Right atrium auricular region (tissue), 2 donors: ENCODE data around the gene RUNX3. TPM values are rescaled to one million over a fixed set of nuclear protein-coding genes. Genes with fewer than 3 reads are reported as not detected.

ENCODE experiments used
- DNase-seq: peaks from one replicate; pipeline ENCODE4 v3.0.0-alpha.2; 2019; ENCODE audit warnings: low spot score
- H3K27ac ChIP-seq, 2 donors: fragments of 200-600 bp; sonication (generic); 1 replicate in 1 of 2; 2 replicates in 1 of 2; pipeline ENCODE4 v1.5.1; 2016 to 2019
- H3K27me3 ChIP-seq, 2 donors: fragments of 200-600 bp; sonication (generic); one replicate each; pipeline versions ENCODE4 v1.5.1 to v1.6.0; 2017 to 2019
- H3K36me3 ChIP-seq: fragments of 200-600 bp; sonication (generic); one replicate; pipeline ENCODE4 v1.5.1; 2016
- H3K4me1 ChIP-seq, 2 donors: fragments of 200-600 bp; sonication (generic); one replicate each; pipeline versions ENCODE4 v1.5.1 to v1.6.0; 2017 to 2019
- H3K4me3 ChIP-seq, 2 donors: fragments of 200-600 bp; sonication (generic); 1 replicate in 1 of 2; 2 replicates in 1 of 2; pipeline ENCODE4 v1.5.1; 2017 to 2019; ENCODE audit warnings: mild to moderate bottlenecking in 1 of 2, moderate library complexity in 1 of 2
- H3K9me3 ChIP-seq, 2 donors: fragments of 200-600 bp; sonication (generic); one replicate each; pipeline ENCODE4 v1.5.1; 2019
- total RNA-seq, 2 donors: library from RNA; depleted of rRNA; stranded (reverse); fragments of >200 nt; gene quantifications; one replicate each; pipeline ENCODE4 v1.1.0, GENCODE V29; 2016
- TF ChIP-seq, protein P1 (sequence below), 2 donors: fragments of 200-600 bp; sonication (generic); IDR thresholded peaks; one replicate each; pipeline ENCODE4 v1.5.1; 2019; ENCODE audit warnings: antibody characterized with exemption in 2 of 2

Gene RUNX3
- total RNA-seq, 2 donors from 2014 or later, result 0.48 to 2.3 TPM

DNA sequence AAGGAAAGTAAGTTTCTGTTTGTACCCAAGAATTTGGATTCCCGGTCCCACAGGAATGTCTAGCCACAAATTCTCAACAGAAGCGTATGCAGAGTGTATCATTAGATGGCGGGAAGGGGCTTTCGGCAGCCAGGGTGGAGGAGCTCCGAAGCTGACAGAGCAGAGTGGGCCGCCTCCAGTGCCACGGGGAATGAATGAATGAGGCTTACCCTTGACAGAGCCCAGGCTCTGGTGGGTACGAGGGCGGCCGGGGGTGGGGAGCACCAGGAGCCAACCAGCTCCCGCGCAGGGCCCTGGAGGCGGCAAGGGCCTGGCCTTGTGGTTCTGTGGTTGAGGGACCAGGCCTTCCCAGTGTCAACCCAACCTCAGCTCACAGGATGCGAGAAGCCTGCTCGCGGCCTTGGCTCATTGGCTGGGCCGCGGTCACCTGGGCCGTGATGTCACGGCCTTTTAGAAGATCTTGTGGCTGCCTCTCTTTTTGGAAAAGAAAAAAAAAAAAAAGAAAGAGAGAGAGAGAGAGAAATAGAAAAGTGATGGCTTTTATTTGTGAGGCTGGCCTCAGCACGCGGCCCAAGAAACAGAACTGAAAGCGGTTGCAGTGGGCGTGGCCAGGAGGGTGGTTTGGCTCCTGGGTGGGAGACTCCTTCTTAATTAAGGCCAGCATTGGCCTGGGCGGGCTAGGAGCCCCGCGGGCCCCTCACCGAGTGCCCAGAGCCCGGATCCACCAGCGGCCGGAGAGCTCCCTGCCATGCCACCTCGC, 34.9 kb upstream of the RUNX3 start:
- Histone ChIP-seq H3K9me3 (no peaks in the 10 kb centered on the region), H3K4me1 (no peaks in the 10 kb centered on the region), H3K27ac (no peak overlapping the region), H3K4me3 (no peak overlapping the region), H3K36me3 (no peaks in the 10 kb centered on the region), H3K27me3 (no peaks in the 10 kb centered on the region)
- DNase-seq, result no peak
- TF ChIP-seq, protein P1, sequence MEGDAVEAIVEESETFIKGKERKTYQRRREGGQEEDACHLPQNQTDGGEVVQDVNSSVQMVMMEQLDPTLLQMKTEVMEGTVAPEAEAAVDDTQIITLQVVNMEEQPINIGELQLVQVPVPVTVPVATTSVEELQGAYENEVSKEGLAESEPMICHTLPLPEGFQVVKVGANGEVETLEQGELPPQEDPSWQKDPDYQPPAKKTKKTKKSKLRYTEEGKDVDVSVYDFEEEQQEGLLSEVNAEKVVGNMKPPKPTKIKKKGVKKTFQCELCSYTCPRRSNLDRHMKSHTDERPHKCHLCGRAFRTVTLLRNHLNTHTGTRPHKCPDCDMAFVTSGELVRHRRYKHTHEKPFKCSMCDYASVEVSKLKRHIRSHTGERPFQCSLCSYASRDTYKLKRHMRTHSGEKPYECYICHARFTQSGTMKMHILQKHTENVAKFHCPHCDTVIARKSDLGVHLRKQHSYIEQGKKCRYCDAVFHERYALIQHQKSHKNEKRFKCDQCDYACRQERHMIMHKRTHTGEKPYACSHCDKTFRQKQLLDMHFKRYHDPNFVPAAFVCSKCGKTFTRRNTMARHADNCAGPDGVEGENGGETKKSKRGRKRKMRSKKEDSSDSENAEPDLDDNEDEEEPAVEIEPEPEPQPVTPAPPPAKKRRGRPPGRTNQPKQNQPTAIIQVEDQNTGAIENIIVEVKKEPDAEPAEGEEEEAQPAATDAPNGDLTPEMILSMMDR (IDR thresholded peaks at IDR 0.05), result no peak

DNA sequence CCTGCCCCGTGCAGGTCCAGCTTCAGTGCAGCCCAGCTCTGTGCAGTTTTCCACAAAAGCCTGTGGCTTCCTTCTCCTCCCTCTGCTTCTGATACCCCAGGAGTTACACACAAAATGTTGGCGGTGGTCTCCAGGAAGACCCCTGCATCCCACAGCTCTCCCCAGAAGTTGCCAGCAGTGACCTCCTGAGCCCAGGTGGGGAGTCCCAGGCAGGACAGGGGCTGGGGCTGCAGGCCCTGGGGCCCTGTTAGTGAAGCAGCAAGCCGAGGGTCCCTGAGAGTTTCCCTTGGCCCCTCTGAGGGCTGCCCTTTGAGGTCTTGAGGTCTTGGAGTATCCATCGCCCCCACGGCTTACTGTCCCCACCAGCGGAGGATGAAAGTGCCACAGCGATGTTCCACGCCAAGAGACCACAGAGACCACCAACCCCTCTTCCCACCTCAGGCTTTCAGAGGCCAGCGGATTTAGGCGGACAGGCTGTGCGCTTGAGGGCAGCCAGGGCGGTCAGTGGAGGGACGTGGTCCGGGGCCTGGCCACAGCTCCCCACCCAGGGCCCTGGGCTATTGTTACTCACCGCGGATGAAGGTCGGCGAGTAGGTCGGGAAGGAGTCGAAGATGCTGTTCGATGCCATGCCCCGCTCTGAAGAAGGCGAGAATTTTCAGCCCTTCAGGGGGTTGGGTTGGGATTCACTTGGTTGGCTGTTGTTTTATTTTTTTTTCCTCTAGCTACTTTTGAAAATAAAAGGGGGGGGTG, 34.0 kb upstream of the RUNX3 start:
- no peak for DNase-seq
- H3K4me3 ChIP-seq, result no peak overlapping the region
- H3K9me3 ChIP-seq, result no peaks in the 10 kb centered on the region
- H3K27ac ChIP-seq, result no peak overlapping the region
- H3K36me3 ChIP-seq, result no peaks in the 10 kb centered on the region
- H3K27me3 ChIP-seq, result no peaks in the 10 kb centered on the region
- no peaks in the 10 kb centered on the region for H3K4me1 ChIP-seq
- TF ChIP-seq, protein P1 (IDR thresholded peaks at IDR 0.05), result no peak

DNA sequence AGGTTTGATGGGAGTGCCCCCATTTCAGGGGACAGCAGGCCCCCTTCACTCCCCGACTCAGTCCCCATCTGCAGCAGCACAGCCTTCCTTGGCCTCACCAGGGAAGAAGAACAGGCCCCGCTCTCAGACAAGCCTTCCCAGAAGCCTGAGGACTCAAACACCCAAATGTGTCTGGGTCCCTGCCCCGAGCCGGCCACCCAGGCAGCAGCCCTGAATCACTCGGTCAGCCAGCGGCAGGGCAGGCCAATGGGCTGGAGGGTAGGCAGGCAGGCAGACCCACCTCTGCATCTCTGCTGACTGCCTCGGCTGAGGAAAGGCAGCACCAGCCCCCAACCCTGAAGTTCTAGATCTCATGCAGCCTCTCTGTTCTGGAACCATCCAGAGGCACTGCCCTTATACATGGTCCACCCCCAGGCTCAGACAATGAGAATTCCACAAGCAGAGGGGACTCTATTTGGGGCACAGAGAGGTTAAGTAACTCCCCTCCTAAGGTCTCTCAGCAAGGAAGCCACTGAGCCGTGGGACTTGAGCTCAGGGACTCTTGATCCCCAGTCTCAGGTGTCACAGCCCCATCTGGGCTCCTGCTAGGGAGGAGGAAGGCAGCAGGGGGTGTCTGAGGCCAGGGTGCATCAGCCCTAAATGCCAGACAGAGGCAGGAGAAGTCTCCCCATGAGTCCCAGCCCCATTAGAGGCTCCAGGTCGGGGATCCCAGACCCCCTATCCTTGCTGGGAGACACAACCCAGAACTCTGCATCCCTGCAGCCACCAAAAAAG, 33.2 kb upstream of the RUNX3 start:
- no peaks in the 10 kb centered on the region for H3K9me3 ChIP-seq
- TF ChIP-seq, protein P1 (IDR thresholded peaks at IDR 0.05), result no peak
- H3K4me1 ChIP-seq, result no peaks in the 10 kb centered on the region
- no peaks in the 10 kb centered on the region for H3K27me3 ChIP-seq
- no peak for DNase-seq
- H3K36me3 ChIP-seq, result no peaks in the 10 kb centered on the region
- H3K4me3 ChIP-seq, result no peak overlapping the region
- no peak overlapping the region for H3K27ac ChIP-seq

DNA sequence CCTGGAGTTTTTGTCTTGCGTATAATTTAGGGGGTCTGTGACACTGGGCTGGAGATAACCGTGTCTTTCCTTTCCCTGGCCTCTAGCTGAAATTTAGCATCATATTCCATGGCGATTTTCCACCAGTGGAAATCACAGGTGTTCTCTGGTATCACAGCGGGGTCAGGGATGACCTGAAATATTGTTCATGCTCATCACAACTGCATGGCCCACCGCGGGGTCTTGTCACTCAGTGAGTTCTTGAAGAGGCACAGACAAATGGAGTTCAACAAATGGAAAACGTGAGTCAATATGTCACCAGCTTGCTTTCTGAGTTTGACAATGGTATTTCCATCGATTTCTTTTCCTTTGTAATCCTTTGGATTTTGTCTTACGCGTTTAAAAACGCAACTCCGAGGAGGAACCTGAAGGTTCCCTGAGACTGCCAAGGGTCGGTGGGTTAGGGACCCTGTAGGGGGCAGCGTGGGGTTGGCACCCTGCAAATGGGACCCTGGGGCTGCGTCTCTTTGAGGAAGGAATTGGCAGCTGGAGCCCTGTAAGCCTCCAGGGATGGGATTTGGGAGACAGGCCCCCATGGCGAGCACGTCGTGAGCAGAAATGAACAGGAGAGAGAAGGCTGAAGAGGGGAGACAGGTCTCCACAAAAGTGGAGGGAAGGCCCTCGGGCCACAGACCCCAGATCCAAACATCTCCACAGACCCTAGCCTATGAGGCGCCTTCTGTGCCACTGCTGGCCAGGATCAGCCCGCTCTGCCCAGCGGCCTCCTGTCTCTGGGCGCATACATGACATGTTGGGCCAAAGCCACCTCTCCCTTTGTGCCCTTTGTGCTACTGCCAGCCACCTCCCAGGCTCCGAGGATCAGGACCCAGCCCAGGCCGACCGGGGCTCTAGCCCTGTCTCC, 32.1 kb upstream of the RUNX3 start:
- H3K27me3 ChIP-seq, result no peaks in the 10 kb centered on the region

More for the DNA sequence above, 32.1 kb upstream of the RUNX3 start:
- no peak overlapping the region for H3K4me3 ChIP-seq
- no peaks in the 10 kb centered on the region for H3K36me3 ChIP-seq
- no peaks in the 10 kb centered on the region for H3K4me1 ChIP-seq
- TF ChIP-seq, protein P1 (IDR thresholded peaks at IDR 0.05), result no peak
- H3K9me3 ChIP-seq, result no peaks in the 10 kb centered on the region
- no peak overlapping the region for H3K27ac ChIP-seq
- no peak for DNase-seq
